ENCODE data around the gene RIC8B.

- TF ChIP-seq CTCF (IDR thresholded peaks at IDR 0.05; ENCODE audit: low read length) (no peak), EZH2phosphoT487 (IDR thresholded peaks at IDR 0.05; ENCODE audit: low read length) (no peak)
Observed at GRCh38 chr12:106794369-106794768, 19.9 kb downstream of the RIC8B start.

Data from MM.1S (cell line).